Stimulated activated CD4-positive, alpha-beta T cell treated with anti-CD3 and anti-CD28 coated beads, Interleukin-12 subunit alpha, Interleukin-12 subunit beta, amount 100 ng/mL, for 48 hours (primary cell): ENCODE measurements around the gene FGA.
"Not testable (repeated sequence)": the region's sequence is repeated elsewhere in the genome, so short reads cannot be mapped to it uniquely, and the experiment has no call there.

ENCODE experiments used
- DNase-seq, 3 donors: peaks; one replicate each; pipeline ENCODE4 v3.0.0-alpha.2; 2020; ENCODE audit warnings: low read depth in 2 of 3, low spot score in 1 of 3

Gene FGA

DNA sequence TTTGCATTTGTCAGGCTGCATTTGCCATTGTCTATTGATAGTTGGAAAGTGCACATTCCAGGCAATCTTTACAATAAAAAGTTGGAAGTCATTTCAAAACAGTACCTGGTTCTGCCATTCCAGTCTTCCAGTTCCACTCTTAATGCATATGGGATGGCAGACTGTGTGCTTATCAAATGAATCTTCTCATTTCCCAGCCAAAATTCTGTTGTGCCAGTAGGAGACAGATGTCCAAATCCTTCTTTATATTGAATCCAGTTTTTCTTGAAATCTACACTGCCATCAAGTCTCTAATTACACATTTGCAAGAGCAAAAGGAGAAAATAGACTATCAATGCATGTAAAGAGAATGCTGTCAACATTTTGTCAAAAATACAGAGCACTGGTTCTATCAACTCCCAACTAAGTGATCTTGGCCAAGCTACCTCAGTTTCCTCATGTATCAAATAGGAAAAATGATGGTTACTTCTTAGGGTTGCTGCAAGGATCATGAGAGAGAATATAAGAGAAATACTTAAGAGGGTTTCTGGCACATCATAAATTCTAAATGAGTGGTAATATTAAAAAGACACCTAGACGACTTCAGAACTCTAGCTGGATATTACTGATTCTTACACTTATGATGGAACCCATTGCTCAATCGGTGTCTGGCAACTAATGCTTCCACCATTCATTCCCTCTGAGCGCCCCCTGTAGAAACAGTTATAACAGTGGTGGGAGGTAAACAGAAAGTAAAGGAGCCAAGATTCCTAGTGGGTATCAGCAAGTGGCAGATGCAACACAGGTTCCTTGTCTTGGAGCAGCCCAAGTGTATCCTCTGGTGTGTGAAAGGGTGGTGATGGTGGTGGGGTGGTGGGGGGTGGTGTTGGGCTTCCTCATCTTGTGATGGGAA lies 18.1 kb upstream of the FGA start:
- DNase-seq: no peak

DNA sequence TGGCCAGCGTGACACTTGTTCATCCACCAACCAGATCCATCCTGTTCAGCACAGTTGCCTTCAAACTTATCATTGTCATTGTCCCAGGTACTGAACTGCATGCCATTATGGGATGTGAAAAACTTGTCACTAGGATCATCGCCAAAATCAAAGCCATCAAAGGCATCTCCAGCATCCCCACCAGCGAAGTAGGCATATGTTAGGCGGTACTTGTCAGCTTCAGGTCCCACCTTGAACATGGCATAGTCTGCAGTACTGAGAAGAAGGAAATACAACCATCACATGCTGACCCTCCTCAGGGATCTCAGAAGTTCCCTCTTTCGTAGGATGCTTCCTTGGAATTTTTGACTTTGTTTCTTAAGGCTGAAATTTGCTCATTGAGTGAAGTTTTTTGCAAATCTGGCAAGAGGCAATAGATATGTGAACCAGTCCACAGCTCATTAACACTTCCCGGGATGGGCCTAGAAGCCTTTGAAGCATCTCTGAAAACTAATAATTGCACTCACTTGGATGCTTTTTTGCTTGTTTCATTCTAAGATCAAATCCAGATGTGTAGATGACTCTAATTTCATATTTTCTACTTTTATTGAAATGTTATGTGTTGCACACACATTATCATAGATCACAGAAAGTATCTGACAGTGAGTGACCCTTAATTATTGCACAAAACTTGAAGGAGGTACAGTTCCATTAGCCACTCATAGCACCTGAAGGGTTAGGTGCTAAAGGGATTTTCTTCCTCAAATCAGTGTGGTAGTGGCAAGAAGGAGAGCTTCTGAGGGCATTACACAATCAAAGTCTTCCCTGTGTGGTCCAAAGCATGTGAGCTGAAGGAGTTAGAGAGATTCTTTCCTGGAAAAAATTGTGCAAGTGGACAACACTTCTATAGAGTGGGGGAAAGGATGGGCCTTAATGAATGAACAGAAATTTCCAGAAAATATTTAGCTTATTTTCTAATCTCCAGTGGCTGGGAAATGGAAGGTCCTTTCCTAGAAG lies 16.5 kb upstream of the FGA start:
- DNase-seq: no peak

- no peak for DNase-seq
These were observed 14.2 kb upstream of the FGA start for GRCh38 chr4:154604696-154605200.

DNA sequence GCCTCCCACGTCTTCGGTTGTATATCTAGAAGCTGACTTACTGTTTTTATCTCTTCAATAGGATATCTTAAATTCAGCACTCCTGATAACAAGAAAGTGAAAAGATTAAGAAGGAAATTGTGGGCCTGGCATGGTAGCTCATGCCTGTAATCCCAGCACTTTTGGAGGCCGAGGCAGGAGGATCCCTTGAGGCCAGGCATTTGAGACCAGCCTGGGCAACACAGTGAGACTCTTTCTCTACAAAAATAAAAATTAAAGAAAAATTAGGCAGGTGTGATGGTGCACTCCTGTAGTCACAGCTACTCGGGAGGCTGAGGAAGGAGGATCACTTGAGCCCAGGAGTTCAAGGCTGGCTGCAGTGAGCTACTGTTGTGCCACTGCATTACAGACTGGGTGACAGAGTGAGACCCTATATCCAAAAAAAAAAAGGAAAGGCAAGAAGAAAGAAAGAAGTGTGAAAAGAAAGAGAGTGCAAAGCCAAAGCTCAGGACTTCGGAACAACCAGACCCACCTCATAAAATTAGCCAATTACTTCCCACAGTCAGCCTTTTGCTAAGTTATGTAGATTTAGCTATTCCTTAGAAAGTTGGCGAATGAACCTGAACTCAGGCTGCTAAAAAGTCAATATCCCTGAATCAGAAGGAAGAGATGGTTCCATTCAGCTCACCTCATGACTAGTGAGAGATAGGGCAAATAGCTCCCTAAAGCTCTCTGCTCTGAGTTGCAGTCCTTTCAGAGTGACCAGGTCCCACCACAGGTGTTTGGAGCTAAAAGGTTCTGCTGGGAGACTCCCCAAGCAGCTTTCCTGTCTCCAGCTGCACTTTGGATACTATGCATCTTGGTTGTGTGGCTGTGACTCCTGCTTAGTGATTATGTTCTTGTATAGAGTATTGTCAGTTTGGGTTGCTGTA lies 12.7 kb upstream of the FGA start:
- no peak for DNase-seq

- no peak for DNase-seq
These were observed 12.0 kb upstream of the FGA start for GRCh38 chr4:154602404-154603020.

- no peak for DNase-seq
These were observed 7.5 kb upstream of the FGA start for GRCh38 chr4:154597798-154598774.

GRCh38 chr4:154597281-154597680 lies 6.7 kb upstream of the FGA start:
- not testable (repeated sequence) for DNase-seq

DNA sequence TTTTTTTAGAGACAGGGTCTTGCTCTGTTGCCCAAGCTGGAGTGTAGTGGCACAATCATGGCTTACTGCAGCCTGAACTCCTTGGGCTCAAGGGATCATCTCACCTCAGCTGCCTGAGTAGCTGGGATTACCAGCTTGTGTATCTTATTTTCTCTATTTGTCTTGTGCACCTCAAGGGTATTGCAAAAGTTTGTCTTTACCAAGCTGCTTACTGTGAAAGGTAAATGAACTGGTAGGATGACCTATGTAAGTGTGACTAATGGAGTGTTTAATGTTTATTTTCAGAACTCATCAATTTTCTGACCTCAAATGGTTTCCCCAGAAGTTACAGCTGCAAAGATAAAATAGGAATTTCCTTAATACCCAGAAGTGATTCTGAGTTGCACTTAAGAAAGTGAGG lies 5.3 kb upstream of the FGA start:
- no peak for DNase-seq

GRCh38 chr4:154594343-154594742 lies 3.8 kb upstream of the FGA start:
- DNase-seq: not testable (repeated sequence)

DNA sequence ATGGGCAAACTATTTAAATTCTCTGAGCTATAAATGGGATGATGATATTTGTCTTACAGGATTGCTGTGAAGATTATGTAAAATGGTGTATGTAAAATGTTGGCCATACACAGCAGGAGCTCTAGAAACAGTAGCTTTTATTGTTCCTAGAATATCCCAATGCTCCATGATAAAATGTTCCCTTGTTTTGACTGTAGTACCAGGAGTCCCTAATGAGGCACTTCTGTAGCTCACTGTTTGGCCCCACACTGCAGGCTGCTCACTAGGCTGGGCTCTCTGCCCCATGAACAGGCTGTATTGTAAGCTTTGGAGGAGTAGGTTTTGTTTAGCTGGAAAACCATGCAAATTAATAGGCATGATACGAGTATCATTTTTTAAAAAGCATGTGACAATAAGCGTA lies 3.3 kb upstream of the FGA start:
- DNase-seq: no peak

GRCh38 chr4:154591890-154592289 lies 1.3 kb upstream of the FGA start:
- no peak for DNase-seq

- no peak for DNase-seq
These were observed 995 bp downstream of the FGA start for GRCh38 chr4:154589296-154590197.

DNA sequence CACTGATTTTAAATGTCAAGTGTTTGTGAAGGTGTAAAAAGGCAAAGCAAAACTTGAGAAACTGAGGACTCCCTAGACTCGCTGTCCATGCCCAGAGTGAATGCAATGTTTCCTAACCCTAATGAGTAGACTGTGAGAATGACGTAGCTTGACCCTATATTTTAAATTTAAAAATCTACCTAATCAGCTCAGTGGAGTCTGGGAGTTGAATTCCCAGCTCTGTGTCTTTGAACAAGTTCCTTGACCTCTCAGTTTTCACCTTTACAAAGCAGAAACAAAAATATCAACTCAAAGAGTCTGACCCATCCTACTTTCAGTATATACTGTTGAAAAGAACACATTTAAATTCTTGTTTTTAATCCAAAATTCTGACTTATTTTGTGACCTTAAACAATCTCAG lies 2.3 kb downstream of the FGA start:
- no peak for DNase-seq

DNA sequence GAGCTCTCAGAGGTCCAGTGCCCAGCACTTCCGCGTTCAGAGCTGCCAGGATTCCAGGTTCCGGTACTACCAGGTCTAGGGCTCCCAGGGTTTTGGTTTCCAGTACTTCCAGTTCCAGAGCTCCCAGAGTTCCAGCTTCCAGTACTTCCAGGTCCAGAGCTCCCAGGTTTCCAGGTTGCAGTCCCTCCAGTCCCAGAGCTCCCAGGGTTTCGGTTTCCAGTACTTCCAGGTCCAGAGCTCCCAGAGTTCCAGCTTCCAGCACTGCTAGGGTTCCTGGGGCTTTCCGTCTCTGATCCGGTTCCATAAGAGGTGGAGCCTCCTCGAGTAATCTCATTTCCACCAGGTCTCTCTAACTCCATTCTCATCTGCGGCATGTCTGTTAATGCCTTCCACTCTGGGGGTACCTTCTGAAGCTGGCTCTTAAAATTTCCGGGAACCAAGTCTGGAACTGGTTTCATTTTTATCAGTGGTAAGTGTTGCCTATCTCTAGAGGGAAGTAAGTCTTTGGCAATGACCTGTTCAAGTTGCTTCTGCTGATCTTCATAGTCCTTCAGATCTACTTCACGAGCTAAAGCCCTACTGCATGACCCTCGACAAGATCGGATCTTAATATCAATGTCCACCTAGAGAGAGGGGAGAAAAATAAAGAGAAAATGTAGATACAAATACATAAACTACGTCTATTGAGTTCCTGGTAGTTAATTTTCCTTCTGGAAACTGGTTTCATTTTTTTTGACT lies 4.1 kb downstream of the FGA start:
- no peak for DNase-seq

- no peak for DNase-seq
These were observed 5.0 kb downstream of the FGA start for GRCh38 chr4:154585369-154586018.

- no peak for DNase-seq
These were observed 6.3 kb downstream of the FGA start for GRCh38 chr4:154584259-154584658.

DNA sequence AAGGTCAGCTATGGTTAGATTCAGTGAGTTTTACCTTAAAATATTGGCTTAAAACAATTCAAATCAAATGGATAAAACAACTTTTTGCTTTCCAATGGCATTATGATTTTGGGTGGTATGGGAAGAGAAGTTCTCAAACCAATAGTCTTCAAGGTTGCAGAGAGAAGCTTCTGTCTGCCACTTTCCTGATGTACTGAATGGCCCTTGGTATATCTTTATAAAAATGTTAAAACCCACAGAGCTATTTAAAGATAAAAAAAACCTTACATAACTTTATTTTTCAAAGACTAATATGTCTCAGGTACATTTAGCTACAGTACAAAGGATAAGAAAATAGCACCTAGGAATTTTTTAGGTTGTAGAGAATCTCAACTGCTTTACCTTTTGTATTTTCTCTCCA lies 6.9 kb downstream of the FGA start:
- DNase-seq: no peak
